ENCODE measurements around the gene COLEC12. TPM values are rescaled to one million over a fixed set of nuclear protein-coding genes. Genes with fewer than 3 reads are reported as not detected.

Gene COLEC12
- total and polyA plus RNA-seq, 2 donors (not counting 3 experiments of a cell fraction or from before 2014, with no cell fraction given): 8.0 to 17.1 TPM

GRCh38 chr18:424071-424661 is 76.3 kb downstream of the COLEC12 start:
- peak overlapping the region; percentile 81 for H3K27ac ChIP-seq (ENCODE audit: insufficient read depth, low read depth, low read length)
- H3K27me3 ChIP-seq (ENCODE audit: control insufficient read depth in 2 of 2, insufficient read depth in 2 of 2, low read length in 2 of 2): no peaks in the 10 kb centered on the region
- H2AFZ ChIP-seq (ENCODE audit: low read depth, low read length): peak overlapping the region; percentile 72
- H3K4me3 ChIP-seq (replicated peaks in 1 of 3; ENCODE audit: insufficient read depth in 1 of 3, low read depth in 1 of 3, low read length in 3 of 3): no peak overlapping the region
- no TSS peak for BruUV-seq (replicated peaks)
- ChIA-PET CTCF (interaction anchor here (0.6 to 1.5 kb wide), 16 partner anchors 9 to 131 kb away, joined by 3 to 6 read pairs (median 4); no protein-coding TSS in a partner anchor), POLR2A (no interaction called here)
- no peaks in the 10 kb centered on the region for H3K9me3 ChIP-seq (replicated peaks; ENCODE audit: control insufficient read depth, insufficient read depth, low read length)
- peaks cover 0 to 3% of the 10 kb centered on the region in 2 experiments for H3K36me3 ChIP-seq (ENCODE audit: control insufficient read depth in 2 of 2, extremely low read depth in 1 of 2, insufficient read depth in 2 of 2, low read length in 2 of 2)
- peak; percentile 92 for DNase-seq (ENCODE audit: low read depth, low spot score)
- H3K4me1 ChIP-seq (ENCODE audit: control insufficient read depth, extremely low read depth, insufficient read depth, low read length): peaks cover 34% of the 10 kb centered on the region
- dilution Hi-C loops (cut with MboI; ENCODE audit: extremely low pct_ligation_motif_present, low sequenced_read_pairs) (no loop called here), intact Hi-C loops (cut with micrococcal nuclease) (loop anchor here (1.0 to 10.0 kb wide), 4 partner anchors 51 to 411 kb away; no protein-coding TSS in a partner anchor)
- FAIRE-seq: peak; percentile 63
- peak; percentile 23 for TF ChIP-seq POLR2AphosphoS5 (IDR thresholded peaks at IDR 0.05; ENCODE audit: insufficient read depth, low read depth, low read length)
- TF ChIP-seq, protein P1, sequence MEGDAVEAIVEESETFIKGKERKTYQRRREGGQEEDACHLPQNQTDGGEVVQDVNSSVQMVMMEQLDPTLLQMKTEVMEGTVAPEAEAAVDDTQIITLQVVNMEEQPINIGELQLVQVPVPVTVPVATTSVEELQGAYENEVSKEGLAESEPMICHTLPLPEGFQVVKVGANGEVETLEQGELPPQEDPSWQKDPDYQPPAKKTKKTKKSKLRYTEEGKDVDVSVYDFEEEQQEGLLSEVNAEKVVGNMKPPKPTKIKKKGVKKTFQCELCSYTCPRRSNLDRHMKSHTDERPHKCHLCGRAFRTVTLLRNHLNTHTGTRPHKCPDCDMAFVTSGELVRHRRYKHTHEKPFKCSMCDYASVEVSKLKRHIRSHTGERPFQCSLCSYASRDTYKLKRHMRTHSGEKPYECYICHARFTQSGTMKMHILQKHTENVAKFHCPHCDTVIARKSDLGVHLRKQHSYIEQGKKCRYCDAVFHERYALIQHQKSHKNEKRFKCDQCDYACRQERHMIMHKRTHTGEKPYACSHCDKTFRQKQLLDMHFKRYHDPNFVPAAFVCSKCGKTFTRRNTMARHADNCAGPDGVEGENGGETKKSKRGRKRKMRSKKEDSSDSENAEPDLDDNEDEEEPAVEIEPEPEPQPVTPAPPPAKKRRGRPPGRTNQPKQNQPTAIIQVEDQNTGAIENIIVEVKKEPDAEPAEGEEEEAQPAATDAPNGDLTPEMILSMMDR (IDR thresholded peaks at IDR 0.05; ENCODE audit: extremely low read depth in 1 of 2, insufficient read depth in 1 of 2, low read depth in 1 of 2, low read length in 2 of 2): no peak
- TF ChIP-seq JUN (IDR thresholded peaks at IDR 0.05; ENCODE audit: borderline replicate concordance, insufficient read depth, insufficient read length, low read depth): peak; percentile 2
- TF ChIP-seq POLR2A (IDR thresholded peaks at IDR 0.05; ENCODE audit: low read depth, low read length): no peak
- peak overlapping the region; percentile 38 for H3K9ac ChIP-seq (replicated peaks; ENCODE audit: extremely low read depth, insufficient read depth, low read length)
- H3K9me1 ChIP-seq (replicated peaks; ENCODE audit: control insufficient read depth, extremely low read depth, insufficient read depth, low read length): no peaks in the 10 kb centered on the region
- H3K4me2 ChIP-seq (ENCODE audit: insufficient read depth, low read length): peak overlapping the region; percentile 48
- no peaks in the 10 kb centered on the region for H4K20me1 ChIP-seq (replicated peaks; ENCODE audit: control insufficient read depth, extremely low read depth, insufficient read depth, low read length)
- no peaks in the 10 kb centered on the region for H3K79me2 ChIP-seq (ENCODE audit: control insufficient read depth, insufficient read depth, low read length)

- FAIRE-seq: no peak
- ChIA-PET POLR2A (no interaction called here), CTCF (no interaction called here)
- H3K27ac ChIP-seq (ENCODE audit: insufficient read depth, low read depth, low read length): no peak overlapping the region
- no peak overlapping the region for H3K4me2 ChIP-seq (ENCODE audit: insufficient read depth, low read length)
- H3K4me3 ChIP-seq (replicated peaks in 1 of 3; ENCODE audit: insufficient read depth in 1 of 3, low read depth in 1 of 3, low read length in 3 of 3): no peak overlapping the region
- no peaks in the 10 kb centered on the region for H3K9me1 ChIP-seq (replicated peaks; ENCODE audit: control insufficient read depth, extremely low read depth, insufficient read depth, low read length)
- H3K27me3 ChIP-seq (ENCODE audit: control insufficient read depth in 2 of 2, insufficient read depth in 2 of 2, low read length in 2 of 2): no peaks in the 10 kb centered on the region
- TF ChIP-seq, protein P1 (IDR thresholded peaks at IDR 0.05; ENCODE audit: extremely low read depth in 1 of 2, insufficient read depth in 1 of 2, low read depth in 1 of 2, low read length in 2 of 2): no peak
- TF ChIP-seq POLR2A (IDR thresholded peaks at IDR 0.05; ENCODE audit: low read depth, low read length) (no peak), POLR2AphosphoS5 (IDR thresholded peaks at IDR 0.05; ENCODE audit: insufficient read depth, low read depth, low read length) (no peak), MAX (IDR thresholded peaks at IDR 0.05; ENCODE audit: insufficient read depth, insufficient read length) (no peak), FOS (IDR thresholded peaks at IDR 0.05; ENCODE audit: borderline replicate concordance, insufficient read depth, low read length) (no peak), MYC (IDR thresholded peaks at IDR 0.05; ENCODE audit: low read depth, low read length) (no peak), GATA2 (IDR thresholded peaks at IDR 0.05; ENCODE audit: insufficient read depth, insufficient read length, low read depth, low read length) (no peak), JUN (IDR thresholded peaks at IDR 0.05; ENCODE audit: borderline replicate concordance, insufficient read depth, insufficient read length, low read depth) (no peak), EZH2 (IDR thresholded peaks at IDR 0.05; ENCODE audit: borderline replicate concordance, low read depth, low read length, severe bottlenecking) (no peak)
- dilution Hi-C loops (cut with MboI; ENCODE audit: extremely low pct_ligation_motif_present, low sequenced_read_pairs): no loop called here
- peaks cover 34% of the 10 kb centered on the region for H3K4me1 ChIP-seq (ENCODE audit: control insufficient read depth, extremely low read depth, insufficient read depth, low read length)
- no peak overlapping the region for H2AFZ ChIP-seq (ENCODE audit: low read depth, low read length)
- H3K36me3 ChIP-seq (ENCODE audit: control insufficient read depth in 2 of 2, extremely low read depth in 1 of 2, insufficient read depth in 2 of 2, low read length in 2 of 2): peaks cover 0 to 3% of the 10 kb centered on the region in 2 experiments
- no peaks in the 10 kb centered on the region for H3K79me2 ChIP-seq (ENCODE audit: control insufficient read depth, insufficient read depth, low read length)
- H4K20me1 ChIP-seq (replicated peaks; ENCODE audit: control insufficient read depth, extremely low read depth, insufficient read depth, low read length): no peaks in the 10 kb centered on the region
- no TSS peak for BruUV-seq (replicated peaks)
- H3K9me3 ChIP-seq (replicated peaks; ENCODE audit: control insufficient read depth, insufficient read depth, low read length): no peaks in the 10 kb centered on the region
- H3K9ac ChIP-seq (replicated peaks; ENCODE audit: extremely low read depth, insufficient read depth, low read length): no peak overlapping the region
- DNase-seq (ENCODE audit: low read depth, low spot score): no peak
- intact Hi-C loops (cut with micrococcal nuclease): loop anchor here (5.0 to 10.0 kb wide), 2 partner anchors 101 to 412 kb away; no protein-coding TSS in a partner anchor
These were observed 77.5 kb downstream of the COLEC12 start for GRCh38 chr18:422966-423365.
